Fibroblast of pulmonary artery (primary cell): ENCODE results near the gene C4orf50.

Source experiments
- DNase-seq: peaks from one replicate; pipeline ENCODE4 v3.0.0-alpha.2; 2010; ENCODE audit warnings: low read depth
- H3K4me3 ChIP-seq: replicated peaks from 2 replicates; pipeline ENCODE4 v1.5.1; 2011; ENCODE audit warnings: low read depth, mild to moderate bottlenecking, control low read depth, low read length, moderate library complexity
- CTCF ChIP-seq: IDR thresholded peaks from 2 replicates; pipeline ENCODE4 v1.5.1; 2011; ENCODE audit warnings: mild to moderate bottlenecking, control low read depth, low read length, inconsistent platforms; ENCODE audit errors: missing control alignments

The C4orf50 gene

DNA sequence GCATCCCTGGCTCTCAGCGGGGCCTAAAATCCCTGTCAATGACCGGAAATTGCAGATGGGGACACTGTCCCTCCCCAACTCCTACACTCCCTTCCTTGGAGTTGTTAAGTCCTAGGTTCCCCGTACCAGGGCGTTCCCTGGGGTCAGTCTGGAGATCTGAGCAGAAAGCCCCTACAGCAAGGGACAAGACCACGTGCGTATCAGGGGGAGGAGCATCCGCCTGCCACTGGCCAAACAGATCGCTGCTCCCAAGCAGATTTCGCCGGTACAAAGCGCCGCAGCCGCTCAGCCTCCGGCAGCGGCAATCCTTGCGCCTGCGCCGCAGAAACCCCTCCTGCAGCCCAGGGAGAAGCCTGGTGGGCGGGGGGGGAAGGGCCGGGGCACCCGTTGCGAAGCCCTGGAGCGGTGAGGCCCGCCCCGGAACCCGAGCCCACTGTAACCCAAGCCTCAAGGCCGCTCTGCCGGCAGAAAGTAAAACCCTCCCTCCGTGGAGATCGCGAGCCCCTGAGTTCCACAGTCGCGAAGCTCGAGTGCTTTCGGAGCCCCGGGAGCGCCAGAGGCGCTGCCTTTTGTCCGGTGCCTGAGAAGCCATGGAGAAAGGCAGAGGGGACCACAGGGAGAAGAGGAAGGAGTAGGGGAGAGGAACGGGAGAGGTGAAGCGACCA is 128.0 kb downstream of the C4orf50 start:
- H3K4me3 ChIP-seq = no peak overlapping the region

GRCh38 chr4:5889002-5889696 is 129.1 kb downstream of the C4orf50 start:
- no peak for TF ChIP-seq CTCF
- no peak overlapping the region for H3K4me3 ChIP-seq
- no peak for DNase-seq

More for the DNA sequence above, 128.0 kb downstream of the C4orf50 start:
- no peak for TF ChIP-seq CTCF
- no peak for DNase-seq

DNA sequence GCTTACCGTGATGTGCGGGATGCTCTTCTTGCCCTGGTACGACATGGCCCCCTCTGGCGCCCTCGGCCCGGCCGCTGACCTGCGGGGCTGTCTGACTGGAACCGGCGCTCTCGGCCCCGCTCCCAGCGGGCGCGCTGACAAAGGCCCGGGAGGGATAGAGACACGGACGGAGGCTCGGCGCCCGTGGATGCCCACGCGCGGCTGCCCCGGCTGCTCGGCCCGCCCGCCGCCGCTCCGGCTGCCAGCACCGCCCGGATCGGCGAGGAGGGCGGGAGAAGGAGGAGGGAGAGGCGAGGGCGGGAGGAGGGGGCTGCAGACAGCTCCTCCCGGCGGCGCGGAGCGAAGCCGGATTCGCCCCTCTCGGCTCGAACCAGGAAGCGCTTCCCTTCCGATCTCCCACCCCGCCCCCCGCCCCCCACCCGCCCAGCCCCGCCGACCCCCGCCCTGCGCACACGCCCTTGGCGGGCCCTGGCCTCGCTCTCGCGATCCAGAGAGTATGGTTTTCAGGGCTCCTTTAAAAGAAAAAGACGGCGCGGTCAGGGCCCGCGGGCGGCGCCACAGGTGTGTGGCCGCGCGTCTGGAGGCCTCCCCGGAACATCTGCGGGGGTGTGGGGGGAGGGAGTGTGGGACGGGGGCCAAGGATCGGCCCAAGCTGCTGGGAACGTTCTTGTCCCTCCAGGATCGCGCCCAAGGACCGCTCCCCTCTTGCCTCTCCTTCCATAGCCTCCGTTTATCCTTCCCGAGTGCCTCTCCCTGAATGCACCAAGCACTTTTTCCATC is 129.8 kb downstream of the C4orf50 start:
- H3K4me3 ChIP-seq = no peak overlapping the region
- DNase-seq = no peak
- TF ChIP-seq CTCF = no peak

DNA sequence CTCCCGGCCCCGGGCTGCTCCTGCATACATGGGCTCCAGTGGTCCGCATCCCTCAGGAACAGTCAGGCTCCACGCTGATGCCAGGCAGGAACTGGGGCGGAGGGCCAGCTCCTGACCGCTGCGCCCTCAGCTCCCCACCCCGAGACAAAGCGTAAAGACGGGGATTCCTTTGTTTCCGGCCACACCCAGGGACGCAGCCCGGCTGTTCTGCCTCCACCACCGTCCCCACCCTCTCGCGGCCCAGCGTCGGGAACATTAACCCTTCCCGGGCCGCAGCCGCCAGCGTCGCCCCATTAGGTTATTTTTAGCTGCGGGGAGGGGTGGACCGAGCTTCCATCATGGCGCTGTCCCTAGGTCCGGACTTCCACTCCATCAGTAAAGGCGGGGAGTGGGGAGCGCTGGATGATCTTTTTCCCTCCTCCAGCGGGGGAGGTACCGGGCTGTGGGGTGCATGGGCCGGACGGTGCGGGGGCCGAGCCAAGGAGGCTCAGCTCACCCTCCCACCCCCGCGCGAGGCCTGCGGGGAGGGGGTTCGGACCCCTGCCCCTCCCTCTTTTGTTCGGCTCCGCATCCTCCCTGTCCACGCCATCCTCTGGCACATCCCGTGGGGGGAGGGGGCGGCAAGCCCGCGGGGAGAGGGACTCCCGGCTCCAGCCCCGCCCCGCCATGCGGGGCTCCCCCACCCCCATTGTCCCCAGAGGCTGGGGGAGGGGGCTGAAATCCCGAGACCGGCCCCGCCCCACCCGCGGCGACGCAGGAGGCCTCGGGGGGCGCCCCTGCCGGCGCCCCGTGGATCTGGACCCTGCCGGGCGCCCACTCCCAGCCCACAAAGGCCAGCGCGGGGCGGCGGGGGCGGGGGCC is 130.6 kb downstream of the C4orf50 start:
- TF ChIP-seq CTCF = no peak
- no peak for DNase-seq
- H3K4me3 ChIP-seq = no peak overlapping the region

GRCh38 chr4:5887011-5887360 is 131.2 kb downstream of the C4orf50 start:
- no peak for TF ChIP-seq CTCF
- no peak overlapping the region for H3K4me3 ChIP-seq

DNA sequence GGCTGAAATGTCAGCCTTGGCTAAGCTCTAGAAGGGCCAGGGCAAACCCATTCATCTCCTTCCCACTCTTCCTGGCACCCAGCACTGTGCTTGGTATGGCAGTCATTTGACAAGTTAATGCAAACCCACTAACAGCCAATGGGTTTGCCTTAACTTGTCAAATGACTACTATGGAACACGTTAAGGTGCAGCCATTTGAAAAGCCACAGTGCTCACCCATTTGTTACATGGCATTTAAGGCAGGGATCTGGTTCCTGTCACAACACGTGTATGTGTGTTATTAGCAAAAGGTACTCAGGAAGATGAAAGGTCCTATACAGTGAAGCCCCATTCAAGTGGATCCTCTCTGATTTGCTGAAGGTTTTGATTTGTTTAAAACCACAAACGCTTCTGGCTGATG is 132.5 kb downstream of the C4orf50 start:
- H3K4me3 ChIP-seq = no peak overlapping the region
- no peak for DNase-seq
- TF ChIP-seq CTCF = no peak

More at GRCh38 chr4:5887011-5887360, 131.2 kb downstream of the C4orf50 start:
- DNase-seq = no peak
